HEK293 (cell line): Measurements from ENCODE around the gene STUB1.

Source experiments
- EGR2 ChIP-seq: fragments of 450-650 bp; formaldehyde crosslinking; IDR thresholded peaks from 2 replicates; pipeline ENCODE4 v1.5.1; 2016; ENCODE audit warnings: low read depth, missing biosample characterization, missing genetic modification characterization
- HOXC10 ChIP-seq: sonication (generic); formaldehyde crosslinking; IDR thresholded peaks from 2 replicates; pipeline ENCODE4 v1.8.1; 2023; ENCODE audit warnings: mild to moderate bottlenecking, missing genetic modification reagents
- KLF1 ChIP-seq: fragments of 450-650 bp; formaldehyde crosslinking; IDR thresholded peaks from 2 replicates; pipeline ENCODE4 v1.5.1; 2016; ENCODE audit warnings: missing biosample characterization, missing genetic modification characterization
- KLF16 ChIP-seq: fragments of 450-650 bp; formaldehyde crosslinking; IDR thresholded peaks from 2 replicates; pipeline ENCODE4 v1.5.1; 2017; ENCODE audit warnings: missing biosample characterization, missing genetic modification characterization
- MYNN ChIP-seq: fragments of 450-650 bp; formaldehyde crosslinking; IDR thresholded peaks from 2 replicates; pipeline ENCODE4 v1.5.1; 2016; ENCODE audit warnings: missing biosample characterization, missing genetic modification characterization, borderline replicate concordance
- RBAK ChIP-seq: fragments of 450-650 bp; formaldehyde crosslinking; IDR thresholded peaks from 2 replicates; pipeline ENCODE4 v1.5.1; 2016; ENCODE audit warnings: missing biosample characterization, missing genetic modification characterization
- SP3 ChIP-seq: fragments of 450-650 bp; formaldehyde crosslinking; IDR thresholded peaks from 2 replicates; pipeline ENCODE4 v1.5.1; 2016; ENCODE audit warnings: missing biosample characterization, missing genetic modification characterization
- ZBTB8A ChIP-seq: fragments of 450-650 bp; formaldehyde crosslinking; IDR thresholded peaks from 2 replicates; pipeline ENCODE4 v1.5.1; 2016; ENCODE audit warnings: missing biosample characterization, missing genetic modification characterization
- ZIC2 ChIP-seq: fragments of 450-650 bp; formaldehyde crosslinking; IDR thresholded peaks from 2 replicates; pipeline ENCODE4 v1.5.1; 2016; ENCODE audit warnings: missing biosample characterization, missing genetic modification characterization
- ZNF10 ChIP-seq: fragments of 450-650 bp; formaldehyde crosslinking; IDR thresholded peaks from 2 replicates; pipeline ENCODE4 v1.5.1; 2017; ENCODE audit warnings: missing biosample characterization, missing genetic modification characterization
- ZNF223 ChIP-seq: fragments of 450-650 bp; formaldehyde crosslinking; IDR thresholded peaks from 2 replicates; pipeline ENCODE4 v1.5.1; 2016; ENCODE audit warnings: missing biosample characterization, missing genetic modification characterization
- ZNF23 ChIP-seq: fragments of 450-650 bp; formaldehyde crosslinking; IDR thresholded peaks from 2 replicates; pipeline ENCODE4 v1.5.1; 2016; ENCODE audit warnings: missing biosample characterization, missing genetic modification characterization, borderline replicate concordance
- ZNF248 ChIP-seq: fragments of 450-650 bp; formaldehyde crosslinking; IDR thresholded peaks from 2 replicates; pipeline ENCODE4 v1.5.1; 2017; ENCODE audit warnings: missing biosample characterization, missing genetic modification characterization
- ZNF266 ChIP-seq: fragments of 450-650 bp; formaldehyde crosslinking; IDR thresholded peaks from 2 replicates; pipeline ENCODE4 v1.5.1; 2016; ENCODE audit warnings: missing biosample characterization, missing genetic modification characterization, low read depth
- ZNF292 ChIP-seq: fragments of 450-650 bp; formaldehyde crosslinking; IDR thresholded peaks from 2 replicates; pipeline ENCODE4 v1.5.1; 2016; ENCODE audit warnings: low read depth, missing biosample characterization, missing genetic modification characterization, borderline replicate concordance
- ZNF354C ChIP-seq: fragments of 450-650 bp; formaldehyde crosslinking; IDR thresholded peaks from 2 replicates; pipeline ENCODE4 v1.5.1; 2016; ENCODE audit warnings: missing biosample characterization, missing genetic modification characterization, low read depth, borderline replicate concordance
- ZNF433 ChIP-seq: fragments of 450-650 bp; formaldehyde crosslinking; IDR thresholded peaks from 2 replicates; pipeline ENCODE4 v1.5.1; 2016; ENCODE audit warnings: missing biosample characterization, missing genetic modification characterization, low read depth
- ZNF514 ChIP-seq: fragments of 450-650 bp; formaldehyde crosslinking; IDR thresholded peaks from 2 replicates; pipeline ENCODE4 v1.5.1; 2016; ENCODE audit warnings: missing biosample characterization, missing genetic modification characterization
- ZNF600 ChIP-seq: fragments of 450-650 bp; formaldehyde crosslinking; IDR thresholded peaks from 2 replicates; pipeline ENCODE4 v1.5.1; 2016; ENCODE audit warnings: missing biosample characterization, missing genetic modification characterization
- ZNF629 ChIP-seq: fragments of 450-650 bp; formaldehyde crosslinking; IDR thresholded peaks from 2 replicates; pipeline ENCODE4 v1.5.1; 2017; ENCODE audit warnings: missing biosample characterization, missing genetic modification characterization
- ZNF776 ChIP-seq: fragments of 450-650 bp; formaldehyde crosslinking; IDR thresholded peaks from 2 replicates; pipeline ENCODE4 v1.5.0; 2017; ENCODE audit warnings: missing biosample characterization, missing genetic modification characterization, borderline replicate concordance
- ZNF791 ChIP-seq: fragments of 450-650 bp; formaldehyde crosslinking; IDR thresholded peaks from 2 replicates; pipeline ENCODE4 v1.5.1; 2016; ENCODE audit warnings: missing biosample characterization, missing genetic modification characterization
- TF ChIP-seq, protein P1 (sequence below): fragments of 450-650 bp; formaldehyde crosslinking; IDR thresholded peaks from 2 replicates; pipeline ENCODE4 v1.5.1; 2016; ENCODE audit warnings: missing biosample characterization, missing genetic modification characterization
- TF ChIP-seq, protein P2 (sequence below): fragments of 450-650 bp; formaldehyde crosslinking; IDR thresholded peaks from 2 replicates; pipeline ENCODE4 v1.5.1; 2016; ENCODE audit warnings: missing biosample characterization, missing genetic modification characterization, borderline replicate concordance
- TF ChIP-seq, protein P3 (sequence below): fragments of 450-650 bp; formaldehyde crosslinking; IDR thresholded peaks from 2 replicates; pipeline ENCODE4 v1.5.1; 2017; ENCODE audit warnings: missing biosample characterization, mild to moderate bottlenecking, missing genetic modification characterization, moderate library complexity
- TF ChIP-seq, protein P4 (sequence below): fragments of 450-650 bp; formaldehyde crosslinking; IDR thresholded peaks from 2 replicates; pipeline ENCODE4 v1.5.1; 2016; ENCODE audit warnings: missing biosample characterization, missing genetic modification characterization
- TF ChIP-seq, protein P5 (sequence below): fragments of 450-650 bp; formaldehyde crosslinking; IDR thresholded peaks from 2 replicates; pipeline ENCODE4 v1.5.1; 2016; ENCODE audit warnings: missing biosample characterization, missing genetic modification characterization

The STUB1 gene

DNA sequence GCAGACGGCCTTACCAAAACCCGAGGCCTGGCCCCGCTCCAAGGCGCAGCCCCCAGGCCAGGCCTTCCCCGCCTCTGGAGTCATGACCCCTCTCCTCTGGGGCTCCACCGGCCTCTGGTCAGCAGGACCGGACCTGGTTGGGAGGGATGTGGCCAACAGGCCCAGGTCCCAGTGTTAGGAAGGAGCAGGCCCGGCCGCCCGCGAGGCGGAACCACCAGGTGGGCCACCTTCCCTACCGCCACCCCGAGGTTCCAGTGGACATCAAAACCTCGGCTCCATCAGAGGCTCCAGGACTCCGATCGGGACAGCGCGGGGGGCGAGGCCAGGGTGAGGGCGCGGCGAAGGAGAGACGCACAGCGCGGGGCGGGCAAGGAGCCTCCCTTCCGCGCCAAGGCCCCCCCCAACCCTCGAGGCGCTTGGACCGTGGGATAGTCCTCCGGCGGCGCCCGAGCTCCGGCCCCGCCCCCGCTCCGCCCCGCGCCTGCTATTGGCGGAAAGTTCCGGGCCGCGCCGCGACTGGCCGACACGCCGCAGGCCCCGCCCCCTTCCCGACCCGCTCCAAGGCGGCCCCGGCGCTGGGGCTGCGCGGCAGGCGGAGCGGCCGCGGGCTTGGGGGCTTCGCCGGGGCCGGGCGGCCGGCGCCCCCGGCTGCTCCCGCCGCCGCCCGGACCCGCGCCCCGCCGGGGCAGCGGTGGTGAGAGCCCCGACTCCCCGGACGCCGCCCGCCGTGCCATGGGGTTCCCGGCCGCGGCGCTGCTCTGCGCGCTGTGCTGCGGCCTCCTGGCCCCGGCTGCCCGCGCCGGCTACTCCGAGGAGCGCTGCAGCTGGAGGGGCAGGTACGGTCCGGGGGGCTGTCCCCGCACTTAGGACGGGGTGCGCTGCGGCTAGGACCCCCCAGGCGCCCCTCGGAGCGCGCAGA is 34.6 kb downstream of the STUB1 start, which contains the start of gene METRN (continued):
- TF ChIP-seq, protein P1, sequence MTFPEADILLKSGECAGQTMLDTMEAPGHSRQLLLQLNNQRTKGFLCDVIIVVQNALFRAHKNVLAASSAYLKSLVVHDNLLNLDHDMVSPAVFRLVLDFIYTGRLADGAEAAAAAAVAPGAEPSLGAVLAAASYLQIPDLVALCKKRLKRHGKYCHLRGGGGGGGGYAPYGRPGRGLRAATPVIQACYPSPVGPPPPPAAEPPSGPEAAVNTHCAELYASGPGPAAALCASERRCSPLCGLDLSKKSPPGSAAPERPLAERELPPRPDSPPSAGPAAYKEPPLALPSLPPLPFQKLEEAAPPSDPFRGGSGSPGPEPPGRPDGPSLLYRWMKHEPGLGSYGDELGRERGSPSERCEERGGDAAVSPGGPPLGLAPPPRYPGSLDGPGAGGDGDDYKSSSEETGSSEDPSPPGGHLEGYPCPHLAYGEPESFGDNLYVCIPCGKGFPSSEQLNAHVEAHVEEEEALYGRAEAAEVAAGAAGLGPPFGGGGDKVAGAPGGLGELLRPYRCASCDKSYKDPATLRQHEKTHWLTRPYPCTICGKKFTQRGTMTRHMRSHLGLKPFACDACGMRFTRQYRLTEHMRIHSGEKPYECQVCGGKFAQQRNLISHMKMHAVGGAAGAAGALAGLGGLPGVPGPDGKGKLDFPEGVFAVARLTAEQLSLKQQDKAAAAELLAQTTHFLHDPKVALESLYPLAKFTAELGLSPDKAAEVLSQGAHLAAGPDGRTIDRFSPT (tag by site-specific recombination), result no peak
- TF ChIP-seq MYNN (tag by site-specific recombination) (no peak), ZNF354C (tag by site-specific recombination) (no peak), ZNF791 (no peak), ZNF23 (tag by site-specific recombination) (no peak), ZNF629 (no peak), SP3 (tag by site-specific recombination) (peak; percentile 59; the same call in 1 of the 2 replicates), ZNF776 (tag by site-specific recombination) (no peak), ZIC2 (peak; percentile 41; the same call in 1 of the 2 replicates), RBAK (no peak), ZNF223 (tag by site-specific recombination) (no peak), ZNF10 (tag by site-specific recombination) (no peak), ZNF433 (tag by site-specific recombination) (no peak), KLF16 (tag by site-specific recombination) (0 out of 2 replicates have a peak, but pooled peaks have one; percentile 37), ZBTB8A (tag by site-specific recombination) (peak; percentile 28), ZNF292 (no peak), KLF1 (tag by site-specific recombination) (0 out of 2 replicates have a peak, but pooled peaks have one; percentile 18), ZNF266 (tag by site-specific recombination) (no peak), HOXC10 (CRISPR knock-in tag) (0 out of 2 replicates have a peak, but pooled peaks have one; percentile 53), ZNF514 (no peak), ZNF600 (tag by site-specific recombination) (peak; percentile 33; the same call in 1 of the 2 replicates), ZNF248 (no peak), EGR2 (tag by site-specific recombination) (no peak)
- TF ChIP-seq, protein P2, sequence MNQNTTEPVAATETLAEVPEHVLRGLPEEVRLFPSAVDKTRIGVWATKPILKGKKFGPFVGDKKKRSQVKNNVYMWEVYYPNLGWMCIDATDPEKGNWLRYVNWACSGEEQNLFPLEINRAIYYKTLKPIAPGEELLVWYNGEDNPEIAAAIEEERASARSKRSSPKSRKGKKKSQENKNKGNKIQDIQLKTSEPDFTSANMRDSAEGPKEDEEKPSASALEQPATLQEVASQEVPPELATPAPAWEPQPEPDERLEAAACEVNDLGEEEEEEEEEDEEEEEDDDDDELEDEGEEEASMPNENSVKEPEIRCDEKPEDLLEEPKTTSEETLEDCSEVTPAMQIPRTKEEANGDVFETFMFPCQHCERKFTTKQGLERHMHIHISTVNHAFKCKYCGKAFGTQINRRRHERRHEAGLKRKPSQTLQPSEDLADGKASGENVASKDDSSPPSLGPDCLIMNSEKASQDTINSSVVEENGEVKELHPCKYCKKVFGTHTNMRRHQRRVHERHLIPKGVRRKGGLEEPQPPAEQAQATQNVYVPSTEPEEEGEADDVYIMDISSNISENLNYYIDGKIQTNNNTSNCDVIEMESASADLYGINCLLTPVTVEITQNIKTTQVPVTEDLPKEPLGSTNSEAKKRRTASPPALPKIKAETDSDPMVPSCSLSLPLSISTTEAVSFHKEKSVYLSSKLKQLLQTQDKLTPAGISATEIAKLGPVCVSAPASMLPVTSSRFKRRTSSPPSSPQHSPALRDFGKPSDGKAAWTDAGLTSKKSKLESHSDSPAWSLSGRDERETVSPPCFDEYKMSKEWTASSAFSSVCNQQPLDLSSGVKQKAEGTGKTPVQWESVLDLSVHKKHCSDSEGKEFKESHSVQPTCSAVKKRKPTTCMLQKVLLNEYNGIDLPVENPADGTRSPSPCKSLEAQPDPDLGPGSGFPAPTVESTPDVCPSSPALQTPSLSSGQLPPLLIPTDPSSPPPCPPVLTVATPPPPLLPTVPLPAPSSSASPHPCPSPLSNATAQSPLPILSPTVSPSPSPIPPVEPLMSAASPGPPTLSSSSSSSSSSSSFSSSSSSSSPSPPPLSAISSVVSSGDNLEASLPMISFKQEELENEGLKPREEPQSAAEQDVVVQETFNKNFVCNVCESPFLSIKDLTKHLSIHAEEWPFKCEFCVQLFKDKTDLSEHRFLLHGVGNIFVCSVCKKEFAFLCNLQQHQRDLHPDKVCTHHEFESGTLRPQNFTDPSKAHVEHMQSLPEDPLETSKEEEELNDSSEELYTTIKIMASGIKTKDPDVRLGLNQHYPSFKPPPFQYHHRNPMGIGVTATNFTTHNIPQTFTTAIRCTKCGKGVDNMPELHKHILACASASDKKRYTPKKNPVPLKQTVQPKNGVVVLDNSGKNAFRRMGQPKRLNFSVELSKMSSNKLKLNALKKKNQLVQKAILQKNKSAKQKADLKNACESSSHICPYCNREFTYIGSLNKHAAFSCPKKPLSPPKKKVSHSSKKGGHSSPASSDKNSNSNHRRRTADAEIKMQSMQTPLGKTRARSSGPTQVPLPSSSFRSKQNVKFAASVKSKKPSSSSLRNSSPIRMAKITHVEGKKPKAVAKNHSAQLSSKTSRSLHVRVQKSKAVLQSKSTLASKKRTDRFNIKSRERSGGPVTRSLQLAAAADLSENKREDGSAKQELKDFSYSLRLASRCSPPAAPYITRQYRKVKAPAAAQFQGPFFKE (tag by site-specific recombination), result no peak
- TF ChIP-seq, protein P3, sequence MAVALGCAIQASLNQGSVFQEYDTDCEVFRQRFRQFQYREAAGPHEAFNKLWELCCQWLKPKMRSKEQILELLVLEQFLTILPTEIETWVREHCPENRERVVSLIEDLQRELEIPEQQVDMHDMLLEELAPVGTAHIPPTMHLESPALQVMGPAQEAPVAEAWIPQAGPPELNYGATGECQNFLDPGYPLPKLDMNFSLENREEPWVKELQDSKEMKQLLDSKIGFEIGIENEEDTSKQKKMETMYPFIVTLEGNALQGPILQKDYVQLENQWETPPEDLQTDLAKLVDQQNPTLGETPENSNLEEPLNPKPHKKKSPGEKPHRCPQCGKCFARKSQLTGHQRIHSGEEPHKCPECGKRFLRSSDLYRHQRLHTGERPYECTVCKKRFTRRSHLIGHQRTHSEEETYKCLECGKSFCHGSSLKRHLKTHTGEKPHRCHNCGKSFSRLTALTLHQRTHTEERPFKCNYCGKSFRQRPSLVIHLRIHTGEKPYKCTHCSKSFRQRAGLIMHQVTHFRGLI (tag by site-specific recombination), result peak; percentile 20; the same call in 1 of the 2 replicates
- TF ChIP-seq, protein P4, sequence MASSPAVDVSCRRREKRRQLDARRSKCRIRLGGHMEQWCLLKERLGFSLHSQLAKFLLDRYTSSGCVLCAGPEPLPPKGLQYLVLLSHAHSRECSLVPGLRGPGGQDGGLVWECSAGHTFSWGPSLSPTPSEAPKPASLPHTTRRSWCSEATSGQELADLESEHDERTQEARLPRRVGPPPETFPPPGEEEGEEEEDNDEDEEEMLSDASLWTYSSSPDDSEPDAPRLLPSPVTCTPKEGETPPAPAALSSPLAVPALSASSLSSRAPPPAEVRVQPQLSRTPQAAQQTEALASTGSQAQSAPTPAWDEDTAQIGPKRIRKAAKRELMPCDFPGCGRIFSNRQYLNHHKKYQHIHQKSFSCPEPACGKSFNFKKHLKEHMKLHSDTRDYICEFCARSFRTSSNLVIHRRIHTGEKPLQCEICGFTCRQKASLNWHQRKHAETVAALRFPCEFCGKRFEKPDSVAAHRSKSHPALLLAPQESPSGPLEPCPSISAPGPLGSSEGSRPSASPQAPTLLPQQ, result 0 out of 2 replicates have a peak, but pooled peaks have one; percentile 12
- TF ChIP-seq, protein P5, sequence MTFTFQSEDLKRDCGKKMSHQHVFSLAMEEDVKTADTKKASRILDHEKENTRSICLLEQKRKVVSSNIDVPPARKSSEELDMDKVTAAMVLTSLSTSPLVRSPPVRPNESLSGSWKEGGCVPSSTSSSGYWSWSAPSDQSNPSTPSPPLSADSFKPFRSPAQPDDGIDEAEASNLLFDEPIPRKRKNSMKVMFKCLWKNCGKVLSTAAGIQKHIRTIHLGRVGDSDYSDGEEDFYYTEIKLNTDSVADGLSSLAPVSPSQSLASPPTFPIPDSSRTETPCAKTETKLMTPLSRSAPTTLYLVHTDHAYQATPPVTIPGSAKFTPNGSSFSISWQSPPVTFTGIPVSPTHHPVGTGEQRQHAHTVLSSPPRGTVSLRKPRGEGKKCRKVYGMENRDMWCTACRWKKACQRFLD (tag by site-specific recombination), result no peak
